ENCODE results near the gene CDH12.

CDH12 gene

DNA sequence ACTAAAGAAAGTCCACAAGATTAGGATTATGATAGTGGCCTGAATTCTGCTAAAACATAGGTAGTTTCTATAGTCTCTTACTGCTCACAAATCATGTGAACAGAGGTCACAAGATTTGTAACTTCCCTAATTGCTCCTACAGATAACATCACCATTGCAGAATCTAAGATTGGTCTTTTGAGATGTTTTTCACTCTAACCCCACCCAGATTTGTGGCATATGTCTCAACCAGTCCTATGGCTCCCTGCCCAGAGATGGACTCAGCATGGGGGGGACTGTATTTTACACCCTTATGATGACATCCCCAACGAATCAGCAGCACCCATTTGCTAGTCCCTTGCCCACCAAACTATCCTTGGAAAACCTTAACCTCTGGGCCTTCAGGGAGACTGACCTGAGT is 1046.2 kb downstream of the CDH12 start:
- TF ChIP-seq ESRRG (CRISPR knock-in tag; IDR thresholded peaks at IDR 0.05): no peak
- TF ChIP-seq, protein P1, sequence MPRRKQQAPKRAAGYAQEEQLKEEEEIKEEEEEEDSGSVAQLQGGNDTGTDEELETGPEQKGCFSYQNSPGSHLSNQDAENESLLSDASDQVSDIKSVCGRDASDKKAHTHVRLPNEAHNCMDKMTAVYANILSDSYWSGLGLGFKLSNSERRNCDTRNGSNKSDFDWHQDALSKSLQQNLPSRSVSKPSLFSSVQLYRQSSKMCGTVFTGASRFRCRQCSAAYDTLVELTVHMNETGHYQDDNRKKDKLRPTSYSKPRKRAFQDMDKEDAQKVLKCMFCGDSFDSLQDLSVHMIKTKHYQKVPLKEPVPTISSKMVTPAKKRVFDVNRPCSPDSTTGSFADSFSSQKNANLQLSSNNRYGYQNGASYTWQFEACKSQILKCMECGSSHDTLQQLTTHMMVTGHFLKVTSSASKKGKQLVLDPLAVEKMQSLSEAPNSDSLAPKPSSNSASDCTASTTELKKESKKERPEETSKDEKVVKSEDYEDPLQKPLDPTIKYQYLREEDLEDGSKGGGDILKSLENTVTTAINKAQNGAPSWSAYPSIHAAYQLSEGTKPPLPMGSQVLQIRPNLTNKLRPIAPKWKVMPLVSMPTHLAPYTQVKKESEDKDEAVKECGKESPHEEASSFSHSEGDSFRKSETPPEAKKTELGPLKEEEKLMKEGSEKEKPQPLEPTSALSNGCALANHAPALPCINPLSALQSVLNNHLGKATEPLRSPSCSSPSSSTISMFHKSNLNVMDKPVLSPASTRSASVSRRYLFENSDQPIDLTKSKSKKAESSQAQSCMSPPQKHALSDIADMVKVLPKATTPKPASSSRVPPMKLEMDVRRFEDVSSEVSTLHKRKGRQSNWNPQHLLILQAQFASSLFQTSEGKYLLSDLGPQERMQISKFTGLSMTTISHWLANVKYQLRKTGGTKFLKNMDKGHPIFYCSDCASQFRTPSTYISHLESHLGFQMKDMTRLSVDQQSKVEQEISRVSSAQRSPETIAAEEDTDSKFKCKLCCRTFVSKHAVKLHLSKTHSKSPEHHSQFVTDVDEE (CRISPR knock-in tag; IDR thresholded peaks at IDR 0.05): no peak
- no peak for TF ChIP-seq BACH2 (CRISPR knock-in tag; IDR thresholded peaks at IDR 0.05; ENCODE audit: borderline replicate concordance)
- TF ChIP-seq ARNTL (CRISPR knock-in tag; IDR thresholded peaks at IDR 0.05; ENCODE audit: borderline replicate concordance, low read depth): no peak
- no peak for TF ChIP-seq ZNF70 (CRISPR knock-in tag; IDR thresholded peaks at IDR 0.05)
- no peak for TF ChIP-seq ZNF565 (CRISPR knock-in tag; conservative IDR thresholded peaks at IDR 0.05; ENCODE audit: low read depth)
- no peak for TF ChIP-seq TOX (CRISPR knock-in tag; IDR thresholded peaks at IDR 0.05; ENCODE audit: borderline replicate concordance)
- no peak for TF ChIP-seq PPARA (CRISPR knock-in tag; IDR thresholded peaks at IDR 0.05; ENCODE audit: borderline replicate concordance)
- TF ChIP-seq OSR1 (CRISPR knock-in tag; IDR thresholded peaks at IDR 0.05): no peak
- no peak for TF ChIP-seq CSRNP3 (CRISPR knock-in tag; IDR thresholded peaks at IDR 0.05)
- TF ChIP-seq, protein P2, sequence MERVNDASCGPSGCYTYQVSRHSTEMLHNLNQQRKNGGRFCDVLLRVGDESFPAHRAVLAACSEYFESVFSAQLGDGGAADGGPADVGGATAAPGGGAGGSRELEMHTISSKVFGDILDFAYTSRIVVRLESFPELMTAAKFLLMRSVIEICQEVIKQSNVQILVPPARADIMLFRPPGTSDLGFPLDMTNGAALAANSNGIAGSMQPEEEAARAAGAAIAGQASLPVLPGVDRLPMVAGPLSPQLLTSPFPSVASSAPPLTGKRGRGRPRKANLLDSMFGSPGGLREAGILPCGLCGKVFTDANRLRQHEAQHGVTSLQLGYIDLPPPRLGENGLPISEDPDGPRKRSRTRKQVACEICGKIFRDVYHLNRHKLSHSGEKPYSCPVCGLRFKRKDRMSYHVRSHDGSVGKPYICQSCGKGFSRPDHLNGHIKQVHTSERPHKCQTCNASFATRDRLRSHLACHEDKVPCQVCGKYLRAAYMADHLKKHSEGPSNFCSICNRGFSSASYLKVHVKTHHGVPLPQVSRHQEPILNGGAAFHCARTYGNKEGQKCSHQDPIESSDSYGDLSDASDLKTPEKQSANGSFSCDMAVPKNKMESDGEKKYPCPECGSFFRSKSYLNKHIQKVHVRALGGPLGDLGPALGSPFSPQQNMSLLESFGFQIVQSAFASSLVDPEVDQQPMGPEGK (CRISPR knock-in tag; IDR thresholded peaks at IDR 0.05; ENCODE audit: borderline replicate concordance): no peak
- no peak for TF ChIP-seq ZC3H10 (CRISPR knock-in tag; IDR thresholded peaks at IDR 0.05)
- TF ChIP-seq GLIS3 (CRISPR knock-in tag; IDR thresholded peaks at IDR 0.05): no peak
- no peak for TF ChIP-seq CREB5 (CRISPR knock-in tag; IDR thresholded peaks at IDR 0.05; ENCODE audit: low read depth)
- TF ChIP-seq SNAI2 (CRISPR knock-in tag; IDR thresholded peaks at IDR 0.05): no peak
- no peak for TF ChIP-seq ZNF8 (CRISPR knock-in tag; IDR thresholded peaks at IDR 0.05)
- no peak for TF ChIP-seq TCF4 (CRISPR knock-in tag; IDR thresholded peaks at IDR 0.05; ENCODE audit: borderline replicate concordance)
- ATAC-seq: no peak

- ATAC-seq: no peak
- no peak for TF ChIP-seq TOX (CRISPR knock-in tag; IDR thresholded peaks at IDR 0.05; ENCODE audit: borderline replicate concordance)
- no peak for TF ChIP-seq BACH2 (CRISPR knock-in tag; IDR thresholded peaks at IDR 0.05; ENCODE audit: borderline replicate concordance)
- no peak for TF ChIP-seq ARNTL (CRISPR knock-in tag; IDR thresholded peaks at IDR 0.05; ENCODE audit: borderline replicate concordance, low read depth)
- TF ChIP-seq ZNF8 (CRISPR knock-in tag; IDR thresholded peaks at IDR 0.05): no peak
- no peak for TF ChIP-seq ESRRG (CRISPR knock-in tag; IDR thresholded peaks at IDR 0.05)
Measured at GRCh38 chr5:21806271-21806670, 1046.9 kb downstream of the CDH12 start.

DNA sequence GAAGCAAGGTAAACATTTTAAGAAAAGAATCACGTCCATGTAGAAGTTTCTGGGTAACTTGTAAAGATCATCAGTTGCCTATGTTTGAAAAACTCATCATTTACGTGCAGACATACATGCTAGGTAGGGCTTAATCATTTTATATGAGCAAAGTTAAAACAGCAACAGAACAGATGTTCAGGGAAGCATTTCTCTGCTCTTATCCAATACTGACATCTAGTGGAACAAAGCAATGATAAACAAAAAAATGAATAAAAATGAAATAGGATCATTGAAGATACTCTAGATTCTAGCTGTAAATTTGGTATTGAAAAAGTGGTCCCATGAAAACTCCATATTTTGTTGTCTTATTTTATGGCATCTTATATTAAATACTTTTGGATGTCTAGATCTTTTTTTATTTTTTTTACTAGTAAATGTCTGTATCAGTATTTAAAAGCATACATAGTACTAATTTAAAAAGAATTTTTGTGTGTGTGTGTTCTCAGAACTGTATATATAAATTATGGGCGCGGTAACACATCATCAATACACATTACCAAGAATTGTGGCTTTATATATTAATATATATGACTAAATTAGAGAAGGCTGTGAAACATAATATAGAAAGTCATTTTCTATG is 1050.2 kb downstream of the CDH12 start:
- TF ChIP-seq RARB (CRISPR knock-in tag; IDR thresholded peaks at IDR 0.05) (no peak), CSRNP3 (CRISPR knock-in tag; IDR thresholded peaks at IDR 0.05) (no peak)
- ATAC-seq: peak; percentile 61; the same call in 2 of the 3 replicates

DNA sequence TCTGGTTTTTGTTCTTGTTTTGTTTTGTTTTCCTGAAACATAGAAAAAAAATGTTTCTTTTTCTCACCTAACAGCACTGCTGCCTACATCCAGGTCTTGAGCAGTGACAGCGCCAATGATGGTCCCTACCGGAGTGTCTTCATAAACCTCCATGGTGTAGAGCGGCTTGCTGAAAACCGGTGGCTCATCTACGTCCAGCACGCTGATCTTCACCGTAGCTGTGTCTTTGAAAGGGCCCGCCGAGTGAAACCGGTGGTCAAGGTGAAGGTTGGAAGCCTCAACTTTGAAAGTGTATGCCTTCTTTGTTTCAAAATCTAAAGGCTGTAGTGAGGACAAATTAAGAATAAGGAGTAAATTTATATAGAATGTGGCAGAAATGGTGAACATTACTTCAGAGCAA is 1051.0 kb downstream of the CDH12 start:
- ATAC-seq: no peak
- TF ChIP-seq ZNF8 (CRISPR knock-in tag; IDR thresholded peaks at IDR 0.05): no peak
- no peak for TF ChIP-seq CREB5 (CRISPR knock-in tag; IDR thresholded peaks at IDR 0.05; ENCODE audit: low read depth)
- no peak for TF ChIP-seq ARNTL (CRISPR knock-in tag; IDR thresholded peaks at IDR 0.05; ENCODE audit: borderline replicate concordance, low read depth)
- TF ChIP-seq, protein P2 (CRISPR knock-in tag; IDR thresholded peaks at IDR 0.05; ENCODE audit: borderline replicate concordance): no peak
- no peak for TF ChIP-seq ZC3H10 (CRISPR knock-in tag; IDR thresholded peaks at IDR 0.05)
- TF ChIP-seq ZFP3 (CRISPR knock-in tag; IDR thresholded peaks at IDR 0.05): no peak
- no peak for TF ChIP-seq BACH2 (CRISPR knock-in tag; IDR thresholded peaks at IDR 0.05; ENCODE audit: borderline replicate concordance)
- TF ChIP-seq ZNF565 (CRISPR knock-in tag; conservative IDR thresholded peaks at IDR 0.05; ENCODE audit: low read depth): no peak
- TF ChIP-seq ISL1 (CRISPR knock-in tag; IDR thresholded peaks at IDR 0.05): no peak
- TF ChIP-seq TCF4 (CRISPR knock-in tag; IDR thresholded peaks at IDR 0.05; ENCODE audit: borderline replicate concordance): no peak
- no peak for TF ChIP-seq CSDC2 (CRISPR knock-in tag; IDR thresholded peaks at IDR 0.05)
- TF ChIP-seq GLIS3 (CRISPR knock-in tag; IDR thresholded peaks at IDR 0.05): no peak
- TF ChIP-seq ZFP30 (CRISPR knock-in tag; IDR thresholded peaks at IDR 0.05): no peak
- no peak for TF ChIP-seq ESRRG (CRISPR knock-in tag; IDR thresholded peaks at IDR 0.05)
